Esophagus muscularis mucosa (tissue), 4 donors: ENCODE results near the gene ATP10B. TPM values are rescaled to one million over a fixed set of nuclear protein-coding genes. Genes with fewer than 3 reads are reported as not detected.

ENCODE experiments used
- DNase-seq: peaks from one replicate; pipeline ENCODE4 v3.0.0-alpha.2; 2017; ENCODE audit errors: extremely low spot score
- H3K27ac ChIP-seq, 4 donors: fragments of 200-600 bp; sonication (generic); replicated peaks in 1 of 4; 1 replicate in 3 of 4; 2 replicates in 1 of 4; pipeline ENCODE4 v1.5.1; 2016 to 2019; ENCODE audit warnings: mild to moderate bottlenecking in 1 of 4
- H3K27me3 ChIP-seq, 4 donors: fragments of 200-600 bp; sonication (generic); one replicate each; pipeline versions ENCODE4 v1.5.1 to v1.6.0; 2016 to 2019
- H3K36me3 ChIP-seq, 4 donors: fragments of 200-600 bp; sonication (generic); one replicate each; pipeline ENCODE4 v1.5.1; 2016 to 2019
- H3K4me1 ChIP-seq, 4 donors: fragments of 200-600 bp; sonication (generic); one replicate each; pipeline ENCODE4 v1.5.1; 2016 to 2019
- H3K4me3 ChIP-seq, 4 donors: fragments of 200-600 bp; sonication (generic); 1 replicate in 2 of 4; 2 replicates in 2 of 4; pipeline ENCODE4 v1.5.1; 2016 to 2019; ENCODE audit warnings: mild to moderate bottlenecking in 4 of 4, moderate library complexity in 1 of 4
- H3K9me3 ChIP-seq, 4 donors: fragments of 200-600 bp; sonication (generic); 1 replicate in 3 of 4; 2 replicates in 1 of 4; pipeline ENCODE4 v1.5.1; 2016 to 2019
- EP300 ChIP-seq: sonication (generic); formaldehyde crosslinking; IDR thresholded peaks from one replicate; pipeline ENCODE4 v1.6.1; 2017; ENCODE audit warnings: antibody characterized with exemption
- POLR2A ChIP-seq: fragments of 450-650 bp; IDR thresholded peaks from one replicate; pipeline ENCODE4 v1.6.1; 2017; ENCODE audit warnings: antibody characterized with exemption, moderate library complexity, mild to moderate bottlenecking, low read depth
- POLR2AphosphoS5 ChIP-seq, 2 donors: sonication (generic); formaldehyde crosslinking; IDR thresholded peaks; one replicate each; pipeline ENCODE4 v1.6.1; 2017; ENCODE audit warnings: antibody characterized with exemption in 2 of 2
- WGBS: methylation state at CpG from one replicate; pipeline ENCODE4 v1.1.5; 2018; 5-methylcytosine and 5-hydroxymethylcytosine counted together
- intact Hi-C: fragments of 100-400 bp; cut with DNase I; formaldehyde crosslinking; loops from one replicate; pipeline ENCODE4 v1.15.1; 2023
- total RNA-seq, 4 donors: library from RNA; depleted of rRNA; stranded (reverse); fragments of >200 nt; gene quantifications; one replicate each; pipeline versions ENCODE4 v1.1.0 to v1.2.1, GENCODE V29; 2016
- TF ChIP-seq, protein P1 (sequence below), 3 experiments: fragments of 200-600 bp in 2 of 3; fragments of 450-650 bp in 1 of 3; sonication (generic) in 2 of 3; IDR thresholded peaks; one replicate each; pipeline ENCODE4 v1.5.1; 2017 to 2019; ENCODE audit warnings: antibody characterized with exemption in 3 of 3, mild to moderate bottlenecking in 2 of 3, moderate library complexity in 1 of 3

ATP10B gene
- total RNA-seq, 4 donors from 2014 or later: 0.42 to 1.1 (median 0.79) TPM

DNA sequence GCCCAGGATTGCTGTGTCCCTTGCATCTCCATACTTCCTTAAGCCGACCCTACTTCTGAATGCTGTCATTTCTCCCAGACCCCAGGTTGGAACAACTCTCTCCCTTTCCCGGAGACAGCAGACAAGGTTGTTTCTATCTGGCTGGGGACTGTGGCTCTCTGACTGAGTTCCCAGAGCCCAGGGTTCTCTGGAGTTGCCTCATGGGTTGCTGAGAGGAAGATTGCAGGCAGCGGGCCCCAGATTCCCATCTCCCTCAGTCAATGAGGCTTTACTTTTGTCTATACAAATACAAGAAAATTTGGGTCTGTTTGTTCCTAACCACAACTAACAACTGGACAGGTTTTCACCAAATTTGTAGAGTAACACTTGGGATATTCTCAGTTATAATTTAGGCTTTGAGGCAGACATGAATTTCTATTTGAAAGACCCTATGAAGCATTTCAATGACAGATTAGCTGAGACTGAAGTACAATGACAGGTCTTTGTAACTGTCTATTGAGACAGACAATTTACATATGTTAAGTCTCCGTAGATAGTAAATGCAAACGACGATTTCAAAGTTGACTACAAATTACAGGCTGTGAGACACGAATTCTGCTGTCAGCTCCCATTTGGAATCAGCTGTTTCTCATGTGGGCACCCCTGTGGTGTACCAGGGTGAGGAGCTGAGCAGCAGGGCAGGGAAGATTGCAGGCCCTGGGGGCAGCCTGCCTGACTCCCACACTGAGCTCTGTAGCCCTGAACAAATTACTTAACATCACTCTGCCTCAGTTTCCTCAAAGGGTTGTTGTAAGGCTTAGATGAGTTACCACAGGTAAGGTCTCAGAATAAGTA is 107.5 kb downstream of the ATP10B start:
- H3K4me3 ChIP-seq: no peak overlapping the region
- intact Hi-C loops: no loop called here
- no peak for DNase-seq
- peaks cover 0 to 8% (median 0%) of the 10 kb centered on the region in 4 donors for H3K4me1 ChIP-seq
- no peaks in the 10 kb centered on the region for H3K27me3 ChIP-seq
- WGBS: 66% methylated on average over 7 of the region's 7 CpGs
- TF ChIP-seq POLR2AphosphoS5 (IDR thresholded peaks at IDR 0.05) (no peak), EP300 (no peak), POLR2A (no peak)
- TF ChIP-seq, protein P1, sequence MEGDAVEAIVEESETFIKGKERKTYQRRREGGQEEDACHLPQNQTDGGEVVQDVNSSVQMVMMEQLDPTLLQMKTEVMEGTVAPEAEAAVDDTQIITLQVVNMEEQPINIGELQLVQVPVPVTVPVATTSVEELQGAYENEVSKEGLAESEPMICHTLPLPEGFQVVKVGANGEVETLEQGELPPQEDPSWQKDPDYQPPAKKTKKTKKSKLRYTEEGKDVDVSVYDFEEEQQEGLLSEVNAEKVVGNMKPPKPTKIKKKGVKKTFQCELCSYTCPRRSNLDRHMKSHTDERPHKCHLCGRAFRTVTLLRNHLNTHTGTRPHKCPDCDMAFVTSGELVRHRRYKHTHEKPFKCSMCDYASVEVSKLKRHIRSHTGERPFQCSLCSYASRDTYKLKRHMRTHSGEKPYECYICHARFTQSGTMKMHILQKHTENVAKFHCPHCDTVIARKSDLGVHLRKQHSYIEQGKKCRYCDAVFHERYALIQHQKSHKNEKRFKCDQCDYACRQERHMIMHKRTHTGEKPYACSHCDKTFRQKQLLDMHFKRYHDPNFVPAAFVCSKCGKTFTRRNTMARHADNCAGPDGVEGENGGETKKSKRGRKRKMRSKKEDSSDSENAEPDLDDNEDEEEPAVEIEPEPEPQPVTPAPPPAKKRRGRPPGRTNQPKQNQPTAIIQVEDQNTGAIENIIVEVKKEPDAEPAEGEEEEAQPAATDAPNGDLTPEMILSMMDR (IDR thresholded peaks at IDR 0.05): no peak
- no peak overlapping the region for H3K27ac ChIP-seq
- no peaks in the 10 kb centered on the region for H3K36me3 ChIP-seq
- no peaks in the 10 kb centered on the region for H3K9me3 ChIP-seq

DNA sequence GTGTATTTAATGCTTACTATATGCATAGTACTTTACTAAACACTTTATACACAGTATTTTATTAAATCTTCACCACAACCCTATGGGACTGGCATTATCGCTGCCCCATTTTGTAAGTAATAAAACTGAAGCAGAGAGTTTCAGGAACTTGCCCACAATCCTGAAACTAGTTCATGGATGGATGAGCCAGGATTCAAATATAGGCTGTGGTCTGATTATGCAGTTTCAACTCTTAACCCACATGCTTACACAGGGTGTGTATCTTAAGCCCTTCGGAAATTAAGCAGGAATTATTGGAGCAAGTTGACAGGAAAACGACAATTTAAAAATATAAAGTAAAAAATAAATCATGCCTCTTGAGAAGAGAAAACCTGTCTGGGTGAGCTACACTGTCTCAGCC is 109.0 kb downstream of the ATP10B start:
- no peaks in the 10 kb centered on the region for H3K9me3 ChIP-seq
- peaks cover 0 to 8% (median 0%) of the 10 kb centered on the region in 4 donors for H3K4me1 ChIP-seq
- no peaks in the 10 kb centered on the region for H3K36me3 ChIP-seq
- no peak for DNase-seq
- WGBS: 67% methylated on average over 3 of the region's 3 CpGs
- H3K4me3 ChIP-seq: no peak overlapping the region
- intact Hi-C loops: no loop called here
- no peaks in the 10 kb centered on the region for H3K27me3 ChIP-seq
- TF ChIP-seq, protein P1 (IDR thresholded peaks at IDR 0.05): no peak
- no peak for TF ChIP-seq EP300
- TF ChIP-seq POLR2AphosphoS5 (IDR thresholded peaks at IDR 0.05): no peak
- no peak overlapping the region for H3K27ac ChIP-seq

DNA sequence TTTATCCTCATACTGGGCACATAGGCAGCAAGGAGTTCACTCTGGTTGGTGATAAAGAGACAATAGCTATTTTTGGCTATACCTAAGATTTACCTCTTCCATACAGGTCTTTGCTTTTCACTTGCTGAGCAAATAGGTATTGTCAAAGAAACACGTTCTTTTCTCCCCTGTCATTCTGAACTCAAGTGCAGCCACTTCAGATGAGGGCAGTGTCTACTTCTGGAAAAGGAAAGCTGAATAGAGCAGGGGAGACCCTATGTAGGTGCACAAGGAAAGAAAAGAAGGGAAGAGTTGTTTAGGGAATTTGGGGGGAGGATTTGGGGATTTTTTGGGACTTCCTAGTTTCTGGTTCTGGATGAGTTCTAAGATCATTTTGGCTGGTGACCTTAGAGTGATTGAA is 109.6 kb downstream of the ATP10B start:
- Histone ChIP-seq H3K4me1 (peaks cover 0 to 8% (median 0%) of the 10 kb centered on the region in 4 donors), H3K9me3 (no peaks in the 10 kb centered on the region), H3K4me3 (no peak overlapping the region), H3K36me3 (no peaks in the 10 kb centered on the region), H3K27ac (no peak overlapping the region), H3K27me3 (no peaks in the 10 kb centered on the region)
- intact Hi-C loops: no loop called here
- 91% methylated on average over 1 of the region's 1 CpG for WGBS
- TF ChIP-seq, protein P1 (IDR thresholded peaks at IDR 0.05): no peak
- TF ChIP-seq POLR2AphosphoS5 (IDR thresholded peaks at IDR 0.05): no peak
- no peak for TF ChIP-seq EP300
- TF ChIP-seq POLR2A: no peak
- no peak for DNase-seq

DNA sequence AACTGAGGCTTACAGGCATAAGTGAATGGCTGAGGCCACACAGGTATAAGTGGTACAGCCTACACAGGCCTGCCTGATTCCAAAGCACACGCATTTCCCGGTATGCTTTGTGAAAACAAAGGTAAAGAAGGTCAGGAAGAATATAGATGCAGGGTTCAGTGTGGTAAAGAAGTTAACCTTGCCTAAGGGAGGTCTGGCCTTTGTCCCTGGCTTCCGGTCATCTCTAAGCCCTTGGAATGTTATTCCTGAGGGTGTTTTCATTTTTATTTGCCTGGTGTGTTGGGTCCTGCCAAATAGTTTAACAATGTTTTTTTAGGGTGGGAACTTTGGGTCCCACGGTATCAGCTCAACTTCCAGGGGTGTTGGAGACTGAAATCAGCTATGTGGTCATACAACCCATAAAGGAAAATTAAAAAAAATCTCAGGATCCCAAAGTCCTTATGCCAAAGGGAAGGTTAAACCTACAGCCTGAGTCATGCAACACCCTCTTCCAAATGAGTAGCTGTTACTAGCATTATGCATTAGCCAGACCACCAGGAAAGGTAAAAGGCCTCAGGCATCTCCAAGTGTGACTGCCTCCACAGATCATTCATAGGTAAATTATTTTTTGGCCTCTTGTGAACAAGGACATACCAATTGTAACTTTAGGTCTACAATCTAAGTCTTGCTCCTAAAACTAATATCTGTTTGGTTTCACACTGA is 124.6 kb downstream of the ATP10B start:
- Histone ChIP-seq H3K4me3 (no peak overlapping the region), H3K9me3 (no peaks in the 10 kb centered on the region), H3K27me3 (no peaks in the 10 kb centered on the region), H3K36me3 (no peaks in the 10 kb centered on the region), H3K4me1 (no peaks in the 10 kb centered on the region), H3K27ac (no peak overlapping the region)
- intact Hi-C loops: no loop called here
- DNase-seq: no peak
- WGBS: 68% methylated on average over 4 of the region's 4 CpGs
- TF ChIP-seq POLR2AphosphoS5 (IDR thresholded peaks at IDR 0.05) (no peak), POLR2A (no peak), EP300 (no peak)
- TF ChIP-seq, protein P1 (IDR thresholded peaks at IDR 0.05): no peak
